Right kidney (tissue), 1 donor: ENCODE measurements around the gene VWA5B1.

Experiments
- DNase-seq: peaks from one replicate; pipeline ENCODE4 v3.0.0-alpha.2; 2016

Gene VWA5B1

DNA sequence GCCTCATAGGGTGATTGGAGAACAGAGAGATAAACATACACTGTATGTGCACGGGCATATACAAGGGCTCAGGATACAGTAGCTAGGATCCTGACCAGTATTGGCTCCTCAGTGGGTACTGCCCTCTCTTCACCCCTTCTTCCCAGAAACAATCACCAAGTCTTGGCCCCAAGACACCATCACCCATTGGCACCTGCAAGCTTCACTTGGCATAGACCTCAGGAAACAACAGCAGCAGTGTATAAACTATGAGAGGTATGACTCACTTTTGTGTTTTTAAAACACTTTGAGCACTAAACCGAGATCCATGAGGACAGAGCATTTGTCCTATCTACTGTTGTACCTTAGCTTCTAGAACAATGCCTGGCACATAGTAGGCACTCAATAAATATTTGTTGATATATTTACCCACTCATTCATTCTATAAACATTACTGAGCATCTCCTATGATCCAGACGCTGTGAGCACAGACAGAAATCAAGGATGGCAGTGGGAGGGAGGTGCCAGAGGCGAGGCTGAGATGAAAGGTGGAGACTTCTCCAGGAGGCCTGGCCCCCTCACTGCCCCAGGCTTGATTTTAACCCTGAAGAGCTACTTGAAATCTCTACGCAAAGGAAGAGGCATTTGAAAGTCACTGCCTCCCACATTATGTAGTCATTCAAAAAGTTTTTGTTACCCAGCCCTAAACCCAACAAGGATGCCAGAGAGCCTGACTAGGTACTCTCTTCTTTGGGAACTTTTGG, 100.1 kb downstream of the VWA5B1 start:
- no peak for DNase-seq

DNA sequence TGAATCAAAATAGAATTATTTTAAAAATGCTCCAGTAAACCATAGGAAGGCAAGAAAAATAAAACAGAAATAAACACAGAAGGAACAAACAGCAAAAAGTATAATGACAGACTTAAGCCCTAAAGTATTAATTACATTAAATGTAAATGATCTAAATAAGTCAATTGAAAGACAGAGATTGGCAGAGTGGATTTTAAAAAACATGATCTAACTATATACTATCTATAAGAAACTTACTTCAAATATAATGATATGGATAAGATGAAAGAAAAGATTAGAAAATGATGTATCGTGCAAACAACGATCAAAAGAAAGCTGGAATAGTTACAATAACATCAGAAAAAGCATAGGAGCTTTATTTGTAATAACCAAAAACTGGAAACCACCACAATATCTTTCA, 104.6 kb downstream of the VWA5B1 start:
- DNase-seq: no peak

GRCh38 chr1:20398744-20399143, 108.1 kb downstream of the VWA5B1 start:
- DNase-seq: no peak

- no peak for DNase-seq
Observed at GRCh38 chr1:20399196-20399595, 108.5 kb downstream of the VWA5B1 start.

DNA sequence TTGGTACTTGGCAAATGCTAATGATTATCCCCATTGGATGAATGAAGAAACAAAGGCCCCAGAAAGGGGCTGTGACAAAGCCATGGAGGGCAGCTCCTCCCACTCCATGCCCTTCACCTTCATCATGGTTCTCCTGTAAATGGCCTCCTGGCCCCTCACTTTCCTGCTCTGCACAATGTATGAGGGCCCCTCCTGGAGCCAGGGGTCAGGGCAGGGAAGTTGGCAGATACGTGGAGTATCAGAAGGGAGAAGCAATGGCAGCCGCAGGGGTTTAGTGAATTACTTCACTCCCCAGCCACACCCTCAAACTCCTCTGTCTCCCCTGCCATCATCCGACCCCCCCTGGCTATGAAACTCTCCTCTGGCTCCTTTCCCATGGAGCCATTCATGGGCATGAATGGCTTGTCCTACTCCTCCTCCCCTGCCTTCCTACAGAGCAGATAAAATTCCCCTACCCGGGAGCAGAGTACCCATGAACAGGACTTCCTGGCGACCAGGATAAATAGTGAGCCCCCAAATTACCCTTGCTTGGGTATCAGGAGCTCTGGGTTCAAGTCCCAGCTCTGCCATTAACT, 109.0 kb downstream of the VWA5B1 start:
- DNase-seq: no peak

- no peak for DNase-seq
Observed at GRCh38 chr1:20400341-20401177, 109.9 kb downstream of the VWA5B1 start.

DNA sequence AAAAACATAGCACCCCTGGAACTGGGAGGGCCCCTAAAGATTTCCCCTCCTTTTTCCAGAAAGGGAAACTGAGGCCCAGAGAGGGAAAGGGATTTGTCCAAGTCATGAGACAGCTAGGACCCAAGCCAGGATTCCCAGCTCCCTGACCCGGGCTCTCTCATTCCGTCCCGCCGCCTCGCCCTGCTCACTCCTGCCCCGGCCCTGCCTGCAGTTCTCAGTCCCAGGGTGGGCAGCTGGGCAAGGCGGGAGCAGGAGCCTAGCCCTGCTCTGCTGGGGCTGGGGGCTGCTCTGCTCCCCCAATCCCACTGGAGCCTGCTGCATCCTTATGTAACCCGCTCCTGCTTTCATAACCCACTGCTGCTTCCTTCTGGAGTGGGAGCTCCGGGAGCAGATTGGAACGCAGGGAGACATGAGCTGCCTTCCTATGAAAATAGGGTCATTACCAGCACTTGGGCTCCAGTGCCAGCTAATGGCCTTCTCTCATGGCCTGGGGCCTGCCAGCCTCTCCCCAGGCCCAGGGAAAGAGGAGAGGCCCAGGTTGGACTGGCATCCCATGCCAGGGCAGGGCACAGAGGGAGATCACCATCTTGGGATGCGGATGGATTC, 110.8 kb downstream of the VWA5B1 start:
- DNase-seq: no peak

- DNase-seq: no peak
Observed at GRCh38 chr1:20402585-20403422, 112.1 kb downstream of the VWA5B1 start.

GRCh38 chr1:20403423-20404145, 112.9 kb downstream of the VWA5B1 start:
- no peak for DNase-seq

DNA sequence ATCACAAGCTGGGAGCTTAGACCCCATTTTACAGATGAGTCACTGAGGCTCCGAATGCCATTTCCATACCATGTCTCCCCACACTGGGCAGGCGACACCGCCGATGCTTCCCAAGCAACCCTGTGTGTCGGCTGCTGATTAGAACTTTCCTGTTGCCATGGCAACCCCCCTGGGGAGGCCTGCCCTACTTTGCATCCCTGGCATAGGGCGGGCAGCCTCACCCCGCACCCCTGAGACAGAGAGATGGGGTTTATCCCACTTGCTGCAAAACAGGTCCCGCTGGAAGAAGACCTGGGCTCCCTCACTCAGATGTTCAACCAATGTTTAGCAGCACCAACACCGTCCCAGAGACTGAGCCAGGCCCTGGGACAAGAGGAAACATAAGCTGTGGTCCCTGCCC, 113.8 kb downstream of the VWA5B1 start:
- DNase-seq: no peak
